PC-9 (cell line): ENCODE data around the gene MAGI1. TPM values are rescaled to one million over a fixed set of nuclear protein-coding genes. Genes with fewer than 3 reads are reported as not detected.

Experiments used
- BruUV-seq: library from RNA; stranded (reverse); fragments of 400-500 nt; replicated peaks from 2 replicates; lab custom pipeline; 2021; lab: Mats Ljungman, UMichigan
- CTCF ChIA-PET: fragments of 300-600 bp; sonication (Branson Sonifier 250); formaldehyde crosslinking; loops from one replicate; lab custom pipeline; 2022; ENCODE audit warnings: antibody characterized with exemption; lab: Charles Lee
- POLR2A ChIA-PET: fragments of 300-600 bp; sonication (Branson Sonifier 250); formaldehyde crosslinking; loops from one replicate; lab custom pipeline; 2022; ENCODE audit warnings: antibody characterized with exemption; ENCODE audit not compliant: unreplicated experiment; lab: Charles Lee
- DNase-seq, 2 experiments: peaks; one replicate each; pipeline versions ENCODE4 v3.0.0 to v3.0.0-alpha.2; 2015 to 2022; ENCODE audit warnings: mixed read lengths in 1 of 2
- H2AFZ ChIP-seq: fragments of 200-600 bp; sonication (generic); 2 replicates; pipeline ENCODE4 v1.8.1; 2017; ENCODE audit warnings: antibody characterized with exemption
- H3F3A ChIP-seq: fragments of 200-600 bp; sonication (generic); 2 replicates; pipeline ENCODE4 v1.8.1; 2017; ENCODE audit warnings: antibody characterized with exemption, mild to moderate bottlenecking, low read depth; ENCODE audit not compliant: insufficient read depth
- H3K27ac ChIP-seq: fragments of 200-600 bp; sonication (generic); 2 replicates; pipeline ENCODE4 v1.6.1; 2016; ENCODE audit warnings: mixed run types
- H3K27me3 ChIP-seq: fragments of 200-600 bp; sonication (generic); 2 replicates; pipeline ENCODE4 v1.6.1; 2016; ENCODE audit warnings: low read depth, mixed run types; ENCODE audit not compliant: insufficient read depth
- H3K36me3 ChIP-seq: fragments of 200-600 bp; sonication (generic); 2 replicates; pipeline ENCODE4 v1.6.1; 2016; ENCODE audit warnings: low read depth, mixed run types
- H3K4me1 ChIP-seq: fragments of 200-600 bp; sonication (generic); replicated peaks from 2 replicates; pipeline ENCODE4 v1.6.1; 2016; ENCODE audit warnings: mixed run types; ENCODE audit not compliant: insufficient read depth
- H3K4me2 ChIP-seq: fragments of 200-600 bp; sonication (generic); 2 replicates; pipeline ENCODE4 v1.6.1; 2017; ENCODE audit warnings: mixed run types
- H3K4me3 ChIP-seq: fragments of 200-600 bp; sonication (generic); 2 replicates; pipeline ENCODE4 v1.6.1; 2016; ENCODE audit warnings: mixed run types
- H3K79me2 ChIP-seq: fragments of 200-600 bp; sonication (generic); 2 replicates; pipeline ENCODE4 v1.6.1; 2017; ENCODE audit warnings: low read depth, mixed run types
- H3K9me2 ChIP-seq: fragments of 200-600 bp; sonication (generic); 2 replicates; pipeline ENCODE4 v1.8.1; 2017; ENCODE audit warnings: mild to moderate bottlenecking; ENCODE audit not compliant: insufficient read depth
- H3K9me3 ChIP-seq: fragments of 200-600 bp; sonication (generic); 2 replicates; pipeline ENCODE4 v1.8.1; 2016; ENCODE audit warnings: low read depth; ENCODE audit not compliant: insufficient read depth
- H4K20me1 ChIP-seq: fragments of 200-600 bp; sonication (generic); 2 replicates; pipeline ENCODE4 v1.8.1; 2017; ENCODE audit not compliant: insufficient read depth
- EZH2 ChIP-seq: fragments of 200-600 bp; sonication (generic); IDR thresholded peaks from 2 replicates; pipeline ENCODE4 v1.8.0; 2017; ENCODE audit warnings: antibody characterized with exemption, low read depth
- intact Hi-C: fragments of 100-400 bp; cut with micrococcal nuclease; formaldehyde crosslinking; loops from one replicate; pipeline ENCODE4 v1.10.0; 2022; ENCODE audit not compliant: unreplicated experiment
- total RNA-seq: library from RNA; stranded (reverse); gene quantifications from 2 replicates; pipeline ENCODE4 v1.2.3, GENCODE V29; 2021
- TF ChIP-seq, protein P1 (sequence below): fragments of 200-600 bp; sonication (generic); conservative IDR thresholded peaks from 2 replicates; pipeline ENCODE4 v1.6.1; 2017; ENCODE audit warnings: mixed run types, antibody characterized with exemption, mild to moderate bottlenecking, moderate library complexity

Gene MAGI1
- total RNA-seq, 1 experiment from 2014 or later, result 23.3 TPM

GRCh38 chr3:65752636-65753035 is 286.1 kb downstream of the MAGI1 start:
- CTCF ChIA-PET, result no interaction called here

GRCh38 chr3:65751123-65751700 is 287.5 kb downstream of the MAGI1 start:
- no peak for TF ChIP-seq EZH2
- TF ChIP-seq, protein P1, sequence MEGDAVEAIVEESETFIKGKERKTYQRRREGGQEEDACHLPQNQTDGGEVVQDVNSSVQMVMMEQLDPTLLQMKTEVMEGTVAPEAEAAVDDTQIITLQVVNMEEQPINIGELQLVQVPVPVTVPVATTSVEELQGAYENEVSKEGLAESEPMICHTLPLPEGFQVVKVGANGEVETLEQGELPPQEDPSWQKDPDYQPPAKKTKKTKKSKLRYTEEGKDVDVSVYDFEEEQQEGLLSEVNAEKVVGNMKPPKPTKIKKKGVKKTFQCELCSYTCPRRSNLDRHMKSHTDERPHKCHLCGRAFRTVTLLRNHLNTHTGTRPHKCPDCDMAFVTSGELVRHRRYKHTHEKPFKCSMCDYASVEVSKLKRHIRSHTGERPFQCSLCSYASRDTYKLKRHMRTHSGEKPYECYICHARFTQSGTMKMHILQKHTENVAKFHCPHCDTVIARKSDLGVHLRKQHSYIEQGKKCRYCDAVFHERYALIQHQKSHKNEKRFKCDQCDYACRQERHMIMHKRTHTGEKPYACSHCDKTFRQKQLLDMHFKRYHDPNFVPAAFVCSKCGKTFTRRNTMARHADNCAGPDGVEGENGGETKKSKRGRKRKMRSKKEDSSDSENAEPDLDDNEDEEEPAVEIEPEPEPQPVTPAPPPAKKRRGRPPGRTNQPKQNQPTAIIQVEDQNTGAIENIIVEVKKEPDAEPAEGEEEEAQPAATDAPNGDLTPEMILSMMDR, result peak; percentile 68
- peak in 1 of 2 experiments; percentile 14 for DNase-seq
- ChIA-PET POLR2A (interaction anchor here (0.6 kb wide), 1 partner anchor 157 kb away, joined by 3 read pairs; no protein-coding TSS in a partner anchor), CTCF (interaction anchor here (0.6 to 1.8 kb wide), 3 partner anchors 174 to 569 kb away, joined by 3 to 5 read pairs (median 4); no protein-coding TSS in a partner anchor)
- Histone ChIP-seq H3K9me3 (no peaks in the 10 kb centered on the region), H3K27ac (no peak overlapping the region), H3K4me3 (no peak overlapping the region), H3K4me2 (no peak overlapping the region), H3K9me2 (no peaks in the 10 kb centered on the region), H3K27me3 (no peaks in the 10 kb centered on the region), H3K79me2 (no peaks in the 10 kb centered on the region), H3K36me3 (no peaks in the 10 kb centered on the region), H3F3A (no peaks in the 10 kb centered on the region), H3K4me1 (no peaks in the 10 kb centered on the region), H2AFZ (no peak overlapping the region), H4K20me1 (no peaks in the 10 kb centered on the region)
- no TSS peak for BruUV-seq
- intact Hi-C loops, result no loop called here

More at GRCh38 chr3:65752636-65753035, 286.1 kb downstream of the MAGI1 start:
- H3K36me3 ChIP-seq, result no peaks in the 10 kb centered on the region
- no TSS peak for BruUV-seq
- no peaks in the 10 kb centered on the region for H3K79me2 ChIP-seq
- no peaks in the 10 kb centered on the region for H3K9me3 ChIP-seq
- H3K4me2 ChIP-seq, result no peak overlapping the region
- no peak overlapping the region for H3K27ac ChIP-seq
- no peaks in the 10 kb centered on the region for H3K4me1 ChIP-seq
- no peaks in the 10 kb centered on the region for H3K9me2 ChIP-seq
- H4K20me1 ChIP-seq, result no peaks in the 10 kb centered on the region
- intact Hi-C loops, result no loop called here
- H3K4me3 ChIP-seq, result no peak overlapping the region
- TF ChIP-seq, protein P1, result no peak
- TF ChIP-seq EZH2, result no peak
- POLR2A ChIA-PET, result no interaction called here
- DNase-seq, result no peak
- no peak overlapping the region for H2AFZ ChIP-seq
- no peaks in the 10 kb centered on the region for H3K27me3 ChIP-seq
- H3F3A ChIP-seq, result no peaks in the 10 kb centered on the region

DNA sequence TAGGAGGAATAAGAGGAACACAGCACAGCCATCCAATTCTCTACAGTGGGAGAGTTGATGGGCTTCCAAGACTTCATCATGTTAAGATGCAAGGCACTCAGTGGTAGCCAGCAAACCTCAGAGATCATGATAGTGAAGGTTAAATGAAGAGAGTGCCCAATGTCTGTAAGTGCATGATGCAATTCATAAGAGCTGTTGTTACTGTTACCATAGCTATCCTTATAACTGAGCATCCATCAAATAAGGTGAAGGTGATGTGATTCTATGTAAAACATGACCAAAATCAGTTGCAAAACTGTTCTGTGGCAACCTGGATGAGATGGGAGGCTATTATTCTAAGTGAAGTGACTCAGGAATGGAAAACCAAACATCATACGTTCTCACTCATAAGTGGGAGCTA is 289.7 kb downstream of the MAGI1 start:
- H3F3A ChIP-seq, result no peaks in the 10 kb centered on the region
- H2AFZ ChIP-seq, result no peak overlapping the region
- ChIA-PET POLR2A (no interaction called here), CTCF (no interaction called here)
- TF ChIP-seq EZH2, result no peak
- TF ChIP-seq, protein P1, result no peak
- no peaks in the 10 kb centered on the region for H3K4me1 ChIP-seq
- H3K9me2 ChIP-seq, result no peaks in the 10 kb centered on the region
- no peaks in the 10 kb centered on the region for H3K9me3 ChIP-seq
- intact Hi-C loops, result no loop called here
- no peaks in the 10 kb centered on the region for H3K36me3 ChIP-seq
- BruUV-seq, result no TSS peak
- H3K79me2 ChIP-seq, result no peaks in the 10 kb centered on the region
- no peak for DNase-seq
- H3K4me2 ChIP-seq, result no peak overlapping the region
- H3K27ac ChIP-seq, result no peak overlapping the region
- no peak overlapping the region for H3K4me3 ChIP-seq
- H4K20me1 ChIP-seq, result no peaks in the 10 kb centered on the region
- no peaks in the 10 kb centered on the region for H3K27me3 ChIP-seq
